Measurements from ENCODE around the gene NKAIN2.

GRCh38 chr6:123764722-123765121 is 38.9 kb upstream of the NKAIN2 start:
- TF ChIP-seq CTCF (IDR thresholded peaks at IDR 0.05) (no peak), EP300 (IDR thresholded peaks at IDR 0.05) (no peak), POLR2A (IDR thresholded peaks at IDR 0.05) (no peak)

Measured in sigmoid colon (tissue), 4 donors.